H1 (cell line): ENCODE data around the gene GABRP. TPM values are rescaled to one million over a fixed set of nuclear protein-coding genes. Genes with fewer than 3 reads are reported as not detected.

Experiments used
- SAP30 ChIP-seq: fragments of 300-600 bp; sonication (generic); IDR thresholded peaks from 2 replicates; pipeline ENCODE4 v1.7.1; 2012; ENCODE audit warnings: low read length, moderate library complexity, mild to moderate bottlenecking, inconsistent platforms; ENCODE audit not compliant: insufficient read depth, insufficient replicate concordance
- polyA plus RNA-seq, 7 experiments: library from polyadenylated mRNA; depleted of rRNA in 3 of 7; stranded (reverse) in 5 of 7; unstranded in 2 of 7; fragments of >200 nt in 5 of 7; fragments of 200-250 nt in 2 of 7; gene quantifications; 1 replicate in 5 of 7; 2 replicates in 1 of 7; 4 replicates in 1 of 7; pipeline versions ENCODE4 v1.2.1 to v1.2.3, GENCODE V29; 2011 to 2013; ENCODE audit warnings: missing spikeins in 2 of 7, mixed read lengths in 2 of 7
- total RNA-seq: library from RNA; stranded (reverse); fragmentation: NEBNext Ultra II Directional; extraction: Animal tissue kit (Norgen Biotek cat#: 25700); gene quantifications from 2 replicates; pipeline ENCODE4 v1.2.1, GENCODE V29; 2021
- TF ChIP-seq, protein P1 (sequence below): fragments of 300-600 bp; sonication (generic); IDR thresholded peaks from 2 replicates; pipeline ENCODE4 v1.7.1; 2012; ENCODE audit warnings: low read length, moderate library complexity, mild to moderate bottlenecking, inconsistent platforms; ENCODE audit not compliant: insufficient replicate concordance

The GABRP gene
- total and polyA plus RNA-seq, 2 of the 8 experiments (the other 6 are each of a cell fraction or from before 2014, with no cell fraction given), result 3.7 to 4.0 TPM

- no peak for TF ChIP-seq SAP30
- TF ChIP-seq, protein P1, sequence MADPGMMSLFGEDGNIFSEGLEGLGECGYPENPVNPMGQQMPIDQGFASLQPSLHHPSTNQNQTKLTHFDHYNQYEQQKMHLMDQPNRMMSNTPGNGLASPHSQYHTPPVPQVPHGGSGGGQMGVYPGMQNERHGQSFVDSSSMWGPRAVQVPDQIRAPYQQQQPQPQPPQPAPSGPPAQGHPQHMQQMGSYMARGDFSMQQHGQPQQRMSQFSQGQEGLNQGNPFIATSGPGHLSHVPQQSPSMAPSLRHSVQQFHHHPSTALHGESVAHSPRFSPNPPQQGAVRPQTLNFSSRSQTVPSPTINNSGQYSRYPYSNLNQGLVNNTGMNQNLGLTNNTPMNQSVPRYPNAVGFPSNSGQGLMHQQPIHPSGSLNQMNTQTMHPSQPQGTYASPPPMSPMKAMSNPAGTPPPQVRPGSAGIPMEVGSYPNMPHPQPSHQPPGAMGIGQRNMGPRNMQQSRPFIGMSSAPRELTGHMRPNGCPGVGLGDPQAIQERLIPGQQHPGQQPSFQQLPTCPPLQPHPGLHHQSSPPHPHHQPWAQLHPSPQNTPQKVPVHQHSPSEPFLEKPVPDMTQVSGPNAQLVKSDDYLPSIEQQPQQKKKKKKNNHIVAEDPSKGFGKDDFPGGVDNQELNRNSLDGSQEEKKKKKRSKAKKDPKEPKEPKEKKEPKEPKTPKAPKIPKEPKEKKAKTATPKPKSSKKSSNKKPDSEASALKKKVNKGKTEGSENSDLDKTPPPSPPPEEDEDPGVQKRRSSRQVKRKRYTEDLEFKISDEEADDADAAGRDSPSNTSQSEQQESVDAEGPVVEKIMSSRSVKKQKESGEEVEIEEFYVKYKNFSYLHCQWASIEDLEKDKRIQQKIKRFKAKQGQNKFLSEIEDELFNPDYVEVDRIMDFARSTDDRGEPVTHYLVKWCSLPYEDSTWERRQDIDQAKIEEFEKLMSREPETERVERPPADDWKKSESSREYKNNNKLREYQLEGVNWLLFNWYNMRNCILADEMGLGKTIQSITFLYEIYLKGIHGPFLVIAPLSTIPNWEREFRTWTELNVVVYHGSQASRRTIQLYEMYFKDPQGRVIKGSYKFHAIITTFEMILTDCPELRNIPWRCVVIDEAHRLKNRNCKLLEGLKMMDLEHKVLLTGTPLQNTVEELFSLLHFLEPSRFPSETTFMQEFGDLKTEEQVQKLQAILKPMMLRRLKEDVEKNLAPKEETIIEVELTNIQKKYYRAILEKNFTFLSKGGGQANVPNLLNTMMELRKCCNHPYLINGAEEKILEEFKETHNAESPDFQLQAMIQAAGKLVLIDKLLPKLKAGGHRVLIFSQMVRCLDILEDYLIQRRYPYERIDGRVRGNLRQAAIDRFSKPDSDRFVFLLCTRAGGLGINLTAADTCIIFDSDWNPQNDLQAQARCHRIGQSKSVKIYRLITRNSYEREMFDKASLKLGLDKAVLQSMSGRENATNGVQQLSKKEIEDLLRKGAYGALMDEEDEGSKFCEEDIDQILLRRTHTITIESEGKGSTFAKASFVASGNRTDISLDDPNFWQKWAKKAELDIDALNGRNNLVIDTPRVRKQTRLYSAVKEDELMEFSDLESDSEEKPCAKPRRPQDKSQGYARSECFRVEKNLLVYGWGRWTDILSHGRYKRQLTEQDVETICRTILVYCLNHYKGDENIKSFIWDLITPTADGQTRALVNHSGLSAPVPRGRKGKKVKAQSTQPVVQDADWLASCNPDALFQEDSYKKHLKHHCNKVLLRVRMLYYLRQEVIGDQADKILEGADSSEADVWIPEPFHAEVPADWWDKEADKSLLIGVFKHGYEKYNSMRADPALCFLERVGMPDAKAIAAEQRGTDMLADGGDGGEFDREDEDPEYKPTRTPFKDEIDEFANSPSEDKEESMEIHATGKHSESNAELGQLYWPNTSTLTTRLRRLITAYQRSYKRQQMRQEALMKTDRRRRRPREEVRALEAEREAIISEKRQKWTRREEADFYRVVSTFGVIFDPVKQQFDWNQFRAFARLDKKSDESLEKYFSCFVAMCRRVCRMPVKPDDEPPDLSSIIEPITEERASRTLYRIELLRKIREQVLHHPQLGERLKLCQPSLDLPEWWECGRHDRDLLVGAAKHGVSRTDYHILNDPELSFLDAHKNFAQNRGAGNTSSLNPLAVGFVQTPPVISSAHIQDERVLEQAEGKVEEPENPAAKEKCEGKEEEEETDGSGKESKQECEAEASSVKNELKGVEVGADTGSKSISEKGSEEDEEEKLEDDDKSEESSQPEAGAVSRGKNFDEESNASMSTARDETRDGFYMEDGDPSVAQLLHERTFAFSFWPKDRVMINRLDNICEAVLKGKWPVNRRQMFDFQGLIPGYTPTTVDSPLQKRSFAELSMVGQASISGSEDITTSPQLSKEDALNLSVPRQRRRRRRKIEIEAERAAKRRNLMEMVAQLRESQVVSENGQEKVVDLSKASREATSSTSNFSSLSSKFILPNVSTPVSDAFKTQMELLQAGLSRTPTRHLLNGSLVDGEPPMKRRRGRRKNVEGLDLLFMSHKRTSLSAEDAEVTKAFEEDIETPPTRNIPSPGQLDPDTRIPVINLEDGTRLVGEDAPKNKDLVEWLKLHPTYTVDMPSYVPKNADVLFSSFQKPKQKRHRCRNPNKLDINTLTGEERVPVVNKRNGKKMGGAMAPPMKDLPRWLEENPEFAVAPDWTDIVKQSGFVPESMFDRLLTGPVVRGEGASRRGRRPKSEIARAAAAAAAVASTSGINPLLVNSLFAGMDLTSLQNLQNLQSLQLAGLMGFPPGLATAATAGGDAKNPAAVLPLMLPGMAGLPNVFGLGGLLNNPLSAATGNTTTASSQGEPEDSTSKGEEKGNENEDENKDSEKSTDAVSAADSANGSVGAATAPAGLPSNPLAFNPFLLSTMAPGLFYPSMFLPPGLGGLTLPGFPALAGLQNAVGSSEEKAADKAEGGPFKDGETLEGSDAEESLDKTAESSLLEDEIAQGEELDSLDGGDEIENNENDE, result no peak
- TF ChIP-seq, all 59 proteins: peak for 0
These were observed 1.6 kb upstream of the GABRP start (continued) for GRCh38 chr5:170781946-170782345.
